HEK293 (cell line): ENCODE measurements around the gene KRTAP1-5.
"Not testable (repeated sequence)": the region's sequence is repeated elsewhere in the genome, so short reads cannot be mapped to it uniquely, and the experiment has no call there.

Experiments used
- CTCF ChIA-PET: fragments of 350-600 bp; formaldehyde crosslinking; extraction: SDS; loops from one replicate; lab custom pipeline; 2021; ENCODE audit warnings: antibody characterized with exemption; lab: Yijun Ruan, JAX
- POLR2A ChIA-PET: fragments of 300-600 bp; formaldehyde crosslinking; extraction: SDS; loops from one replicate; lab custom pipeline; 2020; ENCODE audit warnings: antibody characterized with exemption, inconsistent platforms; lab: Yijun Ruan, JAX
- H3K27ac ChIP-seq: fragments of 200-500 bp; sonication (Bioruptor generic); 2 replicates; pipeline ENCODE4 v1.5.1; 2014; ENCODE audit warnings: low read depth, low read length, control low read depth, inconsistent platforms; ENCODE audit errors: extremely low read depth
- H3K36me3 ChIP-seq, 2 experiments: fragments of 200-500 bp in 1 of 2; sonication (Bioruptor generic) in 1 of 2; 1 replicate in 1 of 2; 2 replicates in 1 of 2; pipeline ENCODE4 v1.5.1; 2014 to 2017; ENCODE audit warnings: inconsistent platforms in 2 of 2, low read length in 2 of 2; ENCODE audit not compliant: control insufficient read depth in 2 of 2, insufficient read depth in 1 of 2
- H3K4me1 ChIP-seq: fragments of 200-500 bp; sonication (Bioruptor generic); 2 replicates; pipeline ENCODE4 v1.5.1; 2014; ENCODE audit warnings: mild to moderate bottlenecking, low read length, inconsistent platforms; ENCODE audit not compliant: control insufficient read depth, insufficient read depth
- H3K4me3 ChIP-seq: 2 replicates; pipeline ENCODE4 v1.5.1; 2011; ENCODE audit warnings: low read depth, mild to moderate bottlenecking, control low read depth, low read length, moderate library complexity
- H3K9me3 ChIP-seq: fragments of 200-500 bp; sonication (Bioruptor generic); 2 replicates; pipeline ENCODE4 v1.5.1; 2014; ENCODE audit warnings: low read depth, low read length, inconsistent platforms; ENCODE audit not compliant: control insufficient read depth, insufficient read depth
- GLIS1 ChIP-seq: fragments of 450-650 bp; formaldehyde crosslinking; IDR thresholded peaks from 2 replicates; pipeline ENCODE4 v1.5.1; 2016; ENCODE audit warnings: missing biosample characterization, missing genetic modification characterization
- KLF7 ChIP-seq: fragments of 450-650 bp; formaldehyde crosslinking; IDR thresholded peaks from 2 replicates; pipeline ENCODE4 v1.5.1; 2016; ENCODE audit warnings: missing biosample characterization, missing genetic modification characterization, borderline replicate concordance
- MEIS1 ChIP-seq: sonication (generic); formaldehyde crosslinking; IDR thresholded peaks from 2 replicates; pipeline ENCODE4 v1.8.1; 2022; ENCODE audit warnings: missing genetic modification reagents, mild to moderate bottlenecking, borderline replicate concordance
- YY1 ChIP-seq: fragments of 450-650 bp; formaldehyde crosslinking; IDR thresholded peaks from 2 replicates; pipeline ENCODE4 v1.5.1; 2018; ENCODE audit warnings: missing biosample characterization, missing genetic modification characterization
- ZBTB17 ChIP-seq: fragments of 450-650 bp; formaldehyde crosslinking; IDR thresholded peaks from 2 replicates; pipeline ENCODE4 v1.5.1; 2016; ENCODE audit warnings: missing biosample characterization, missing genetic modification characterization
- ZEB2 ChIP-seq: fragments of 450-650 bp; formaldehyde crosslinking; IDR thresholded peaks from 2 replicates; pipeline ENCODE4 v1.5.1; 2016; ENCODE audit warnings: missing biosample characterization, missing genetic modification characterization
- ZFP37 ChIP-seq: fragments of 450-650 bp; formaldehyde crosslinking; IDR thresholded peaks from 2 replicates; pipeline ENCODE4 v1.5.1; 2016; ENCODE audit warnings: missing biosample characterization, missing genetic modification characterization
- ZNF16 ChIP-seq: fragments of 450-650 bp; formaldehyde crosslinking; IDR thresholded peaks from 2 replicates; pipeline ENCODE4 v1.5.1; 2016; ENCODE audit warnings: low read depth, missing biosample characterization, missing genetic modification characterization
- ZNF221 ChIP-seq: fragments of 450-650 bp; formaldehyde crosslinking; IDR thresholded peaks from 2 replicates; pipeline ENCODE4 v1.5.1; 2017; ENCODE audit warnings: missing biosample characterization, missing genetic modification characterization, borderline replicate concordance
- ZNF521 ChIP-seq: fragments of 450-650 bp; formaldehyde crosslinking; IDR thresholded peaks from 2 replicates; pipeline ENCODE4 v1.5.1; 2017; ENCODE audit warnings: missing biosample characterization, mild to moderate bottlenecking, missing genetic modification characterization
- ZNF621 ChIP-seq: fragments of 450-650 bp; formaldehyde crosslinking; IDR thresholded peaks from 2 replicates; pipeline ENCODE4 v1.5.1; 2017; ENCODE audit warnings: missing biosample characterization, missing genetic modification characterization
- ZNF624 ChIP-seq: fragments of 450-650 bp; formaldehyde crosslinking; IDR thresholded peaks from 2 replicates; pipeline ENCODE4 v1.5.1; 2017; ENCODE audit warnings: missing biosample characterization, missing genetic modification characterization
- ZNF626 ChIP-seq: fragments of 450-650 bp; sonication (Bioruptor Pico); formaldehyde crosslinking; IDR thresholded peaks from 2 replicates; pipeline ENCODE4 v1.5.1; 2018; ENCODE audit warnings: missing biosample characterization, missing genetic modification characterization, inconsistent platforms
- TF ChIP-seq, protein P1 (sequence below): fragments of 450-650 bp; formaldehyde crosslinking; IDR thresholded peaks from 2 replicates; pipeline ENCODE4 v1.5.1; 2017; ENCODE audit warnings: missing biosample characterization, missing genetic modification characterization
- TF ChIP-seq, protein P2 (sequence below): IDR thresholded peaks from 2 replicates; pipeline ENCODE4 v1.6.1; 2011; ENCODE audit warnings: mild to moderate bottlenecking, low read depth, low read length, borderline replicate concordance
- TF ChIP-seq, protein P3 (sequence below): fragments of 450-650 bp; formaldehyde crosslinking; IDR thresholded peaks from 2 replicates; pipeline ENCODE4 v1.5.1; 2017; ENCODE audit warnings: missing biosample characterization, mild to moderate bottlenecking, missing genetic modification characterization, moderate library complexity
- TF ChIP-seq, protein P4 (sequence below): fragments of 450-650 bp; formaldehyde crosslinking; IDR thresholded peaks from 2 replicates; pipeline ENCODE4 v1.5.1; 2016; ENCODE audit warnings: missing biosample characterization, missing genetic modification characterization

Gene KRTAP1-5

DNA sequence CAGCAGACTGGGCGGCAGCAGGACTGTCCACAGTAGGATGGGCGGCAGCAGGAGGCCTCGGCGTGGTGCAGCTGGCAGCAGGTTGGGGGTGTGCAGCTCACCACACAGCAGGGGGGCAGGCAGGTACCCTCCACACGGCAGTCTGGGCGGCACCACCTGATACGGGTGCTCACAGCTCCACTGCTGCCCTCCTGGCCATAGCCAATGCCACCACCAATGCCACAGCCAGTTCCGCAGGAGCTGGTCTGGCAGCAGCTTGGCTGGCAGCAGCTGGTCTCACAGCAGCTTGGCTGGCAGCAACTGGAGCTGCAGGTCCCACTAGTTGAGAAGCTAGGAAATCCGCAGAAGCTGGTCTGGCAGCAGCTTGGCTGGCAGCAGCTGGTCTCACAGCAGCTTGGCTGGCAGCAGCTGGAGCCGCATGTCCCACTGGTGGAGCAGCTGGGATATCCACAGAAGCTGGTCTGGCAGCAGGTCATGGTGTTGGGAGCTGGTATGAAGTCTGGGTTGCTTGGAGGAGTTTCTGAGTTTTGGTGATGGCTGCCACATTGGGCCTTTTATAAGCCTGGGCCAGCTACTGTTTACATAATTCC is 7.4 kb upstream of the KRTAP1-5 start, which contains the start of gene KRTAP1-3:
KRTAP1-3 (minus strand) TSS at position 529 of the 590 bp plus-strand sequence; CDS start at position 476, 53 bp downstream.
- H3K4me3 ChIP-seq, CTCF ChIA-PET, H3K27ac ChIP-seq, H3K4me1 ChIP-seq, POLR2A ChIA-PET, H3K9me3 ChIP-seq, H3K36me3 ChIP-seq: not testable (repeated sequence)

DNA sequence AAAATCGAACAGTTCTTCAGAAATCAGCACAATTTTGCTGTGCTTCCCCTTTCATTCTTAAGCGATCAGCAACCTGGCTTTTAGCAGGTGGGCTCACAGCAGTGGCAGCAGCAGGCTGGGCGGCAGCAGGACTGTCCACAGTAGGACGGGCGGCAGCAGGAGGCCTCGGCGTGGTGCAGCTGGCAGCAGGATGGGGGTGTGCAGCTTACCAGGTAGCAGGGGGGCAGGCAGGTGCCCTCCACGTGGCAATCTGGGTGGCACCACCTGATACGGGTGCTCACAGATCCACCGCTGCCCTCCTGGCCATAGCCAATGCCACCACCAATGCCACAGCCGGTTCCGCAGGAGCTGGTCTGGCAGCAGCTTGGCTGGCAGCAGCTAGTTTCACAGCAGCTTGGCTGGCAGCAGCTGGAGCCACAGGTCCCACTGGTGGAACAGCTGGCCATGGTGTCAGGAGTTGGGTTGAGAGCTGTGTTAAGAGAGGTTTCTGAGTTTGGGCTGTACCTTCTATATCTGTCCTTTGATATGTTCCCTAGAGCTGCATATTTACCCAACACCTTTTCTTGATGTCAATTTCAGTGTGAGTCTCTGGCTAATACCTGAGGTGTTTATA is 2.7 kb upstream of the KRTAP1-5 start, which contains the start of gene KRTAP1-4:
KRTAP1-4 (minus strand) TSS at position 563 of the 613 bp plus-strand sequence; CDS start at position 446, 117 bp downstream.
- H3K36me3 ChIP-seq = no peaks in the 10 kb centered on the region
- H3K4me3 ChIP-seq = no peak within 1 kb of the TSS
- no peaks in the 10 kb centered on the region for H3K4me1 ChIP-seq
- CTCF ChIA-PET = interaction anchor here (0.5 to 1.4 kb wide), 4 partner anchors 9 to 633 kb away, joined by 3 to 4 read pairs (median 3); no protein-coding TSS in a partner anchor
- TF ChIP-seq KLF7 (tag by site-specific recombination) = no peak
- TF ChIP-seq ZNF621 (tag by site-specific recombination) = no peak
- TF ChIP-seq YY1 (tag by site-specific recombination) = no peak
- no peak for TF ChIP-seq GLIS1
- no peak for TF ChIP-seq ZBTB17 (tag by site-specific recombination)
- TF ChIP-seq, protein P1, sequence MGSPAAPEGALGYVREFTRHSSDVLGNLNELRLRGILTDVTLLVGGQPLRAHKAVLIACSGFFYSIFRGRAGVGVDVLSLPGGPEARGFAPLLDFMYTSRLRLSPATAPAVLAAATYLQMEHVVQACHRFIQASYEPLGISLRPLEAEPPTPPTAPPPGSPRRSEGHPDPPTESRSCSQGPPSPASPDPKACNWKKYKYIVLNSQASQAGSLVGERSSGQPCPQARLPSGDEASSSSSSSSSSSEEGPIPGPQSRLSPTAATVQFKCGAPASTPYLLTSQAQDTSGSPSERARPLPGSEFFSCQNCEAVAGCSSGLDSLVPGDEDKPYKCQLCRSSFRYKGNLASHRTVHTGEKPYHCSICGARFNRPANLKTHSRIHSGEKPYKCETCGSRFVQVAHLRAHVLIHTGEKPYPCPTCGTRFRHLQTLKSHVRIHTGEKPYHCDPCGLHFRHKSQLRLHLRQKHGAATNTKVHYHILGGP = no peak
- TF ChIP-seq ZFP37 (tag by site-specific recombination) = no peak
- no peaks in the 10 kb centered on the region for H3K9me3 ChIP-seq
- POLR2A ChIA-PET = no interaction called here
- no peak within 1 kb of the TSS for H3K27ac ChIP-seq

DNA sequence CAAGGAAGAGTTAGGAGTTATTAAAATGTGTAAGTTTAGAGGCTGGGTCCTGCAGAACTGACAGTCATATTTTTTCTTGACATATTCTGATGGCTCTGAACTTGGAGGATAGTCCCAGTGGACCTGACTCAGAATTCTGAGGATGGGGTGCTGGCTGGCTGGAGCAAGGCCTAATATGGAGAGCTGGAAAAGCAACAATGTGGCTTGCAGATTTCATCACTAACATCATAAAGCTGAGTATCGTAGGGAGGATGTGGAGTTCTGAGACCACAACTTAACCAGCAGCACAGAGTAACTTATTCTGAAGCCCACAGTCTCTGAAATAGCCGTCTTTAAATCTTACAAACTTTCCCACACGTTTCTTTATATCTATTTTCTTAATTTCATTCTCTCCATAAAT is 2.3 kb downstream of the KRTAP1-5 start:
- POLR2A ChIA-PET = no interaction called here
- TF ChIP-seq ZNF521 (tag by site-specific recombination) = no peak
- no peak for TF ChIP-seq MEIS1 (CRISPR knock-in tag)
- TF ChIP-seq ZNF624 = no peak
- TF ChIP-seq ZNF626 (tag by site-specific recombination) = no peak
- no peak for TF ChIP-seq ZNF16 (tag by site-specific recombination)
- TF ChIP-seq ZEB2 = no peak
- no peak for TF ChIP-seq ZNF221 (tag by site-specific recombination)
- TF ChIP-seq, protein P2, sequence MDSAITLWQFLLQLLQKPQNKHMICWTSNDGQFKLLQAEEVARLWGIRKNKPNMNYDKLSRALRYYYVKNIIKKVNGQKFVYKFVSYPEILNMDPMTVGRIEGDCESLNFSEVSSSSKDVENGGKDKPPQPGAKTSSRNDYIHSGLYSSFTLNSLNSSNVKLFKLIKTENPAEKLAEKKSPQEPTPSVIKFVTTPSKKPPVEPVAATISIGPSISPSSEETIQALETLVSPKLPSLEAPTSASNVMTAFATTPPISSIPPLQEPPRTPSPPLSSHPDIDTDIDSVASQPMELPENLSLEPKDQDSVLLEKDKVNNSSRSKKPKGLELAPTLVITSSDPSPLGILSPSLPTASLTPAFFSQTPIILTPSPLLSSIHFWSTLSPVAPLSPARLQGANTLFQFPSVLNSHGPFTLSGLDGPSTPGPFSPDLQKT = no peak
- TF ChIP-seq, protein P3, sequence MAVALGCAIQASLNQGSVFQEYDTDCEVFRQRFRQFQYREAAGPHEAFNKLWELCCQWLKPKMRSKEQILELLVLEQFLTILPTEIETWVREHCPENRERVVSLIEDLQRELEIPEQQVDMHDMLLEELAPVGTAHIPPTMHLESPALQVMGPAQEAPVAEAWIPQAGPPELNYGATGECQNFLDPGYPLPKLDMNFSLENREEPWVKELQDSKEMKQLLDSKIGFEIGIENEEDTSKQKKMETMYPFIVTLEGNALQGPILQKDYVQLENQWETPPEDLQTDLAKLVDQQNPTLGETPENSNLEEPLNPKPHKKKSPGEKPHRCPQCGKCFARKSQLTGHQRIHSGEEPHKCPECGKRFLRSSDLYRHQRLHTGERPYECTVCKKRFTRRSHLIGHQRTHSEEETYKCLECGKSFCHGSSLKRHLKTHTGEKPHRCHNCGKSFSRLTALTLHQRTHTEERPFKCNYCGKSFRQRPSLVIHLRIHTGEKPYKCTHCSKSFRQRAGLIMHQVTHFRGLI (tag by site-specific recombination) = no peak
- TF ChIP-seq, protein P4, sequence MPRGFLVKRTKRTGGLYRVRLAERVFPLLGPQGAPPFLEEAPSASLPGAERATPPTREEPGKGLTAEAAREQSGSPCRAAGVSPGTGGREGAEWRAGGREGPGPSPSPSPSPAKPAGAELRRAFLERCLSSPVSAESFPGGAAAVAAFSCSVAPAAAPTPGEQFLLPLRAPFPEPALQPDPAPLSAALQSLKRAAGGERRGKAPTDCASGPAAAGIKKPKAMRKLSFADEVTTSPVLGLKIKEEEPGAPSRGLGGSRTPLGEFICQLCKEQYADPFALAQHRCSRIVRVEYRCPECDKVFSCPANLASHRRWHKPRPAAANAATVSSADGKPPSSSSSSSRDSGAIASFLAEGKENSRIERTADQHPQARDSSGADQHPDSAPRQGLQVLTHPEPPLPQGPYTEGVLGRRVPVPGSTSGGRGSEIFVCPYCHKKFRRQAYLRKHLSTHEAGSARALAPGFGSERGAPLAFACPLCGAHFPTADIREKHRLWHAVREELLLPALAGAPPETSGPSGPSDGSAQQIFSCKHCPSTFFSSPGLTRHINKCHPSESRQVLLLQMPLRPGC (tag by site-specific recombination) = no peak
- CTCF ChIA-PET = interaction anchor here (1.0 kb wide), 1 partner anchor 524 kb away, joined by 5 read pairs; no protein-coding TSS in a partner anchor
- Histone ChIP-seq H3K27ac (no peak overlapping the region), H3K36me3 (no peaks in the 10 kb centered on the region), H3K4me1 (no peaks in the 10 kb centered on the region), H3K9me3 (no peaks in the 10 kb centered on the region), H3K4me3 (no peak overlapping the region)
